ENCODE results near the gene F2.

The F2 gene

DNA sequence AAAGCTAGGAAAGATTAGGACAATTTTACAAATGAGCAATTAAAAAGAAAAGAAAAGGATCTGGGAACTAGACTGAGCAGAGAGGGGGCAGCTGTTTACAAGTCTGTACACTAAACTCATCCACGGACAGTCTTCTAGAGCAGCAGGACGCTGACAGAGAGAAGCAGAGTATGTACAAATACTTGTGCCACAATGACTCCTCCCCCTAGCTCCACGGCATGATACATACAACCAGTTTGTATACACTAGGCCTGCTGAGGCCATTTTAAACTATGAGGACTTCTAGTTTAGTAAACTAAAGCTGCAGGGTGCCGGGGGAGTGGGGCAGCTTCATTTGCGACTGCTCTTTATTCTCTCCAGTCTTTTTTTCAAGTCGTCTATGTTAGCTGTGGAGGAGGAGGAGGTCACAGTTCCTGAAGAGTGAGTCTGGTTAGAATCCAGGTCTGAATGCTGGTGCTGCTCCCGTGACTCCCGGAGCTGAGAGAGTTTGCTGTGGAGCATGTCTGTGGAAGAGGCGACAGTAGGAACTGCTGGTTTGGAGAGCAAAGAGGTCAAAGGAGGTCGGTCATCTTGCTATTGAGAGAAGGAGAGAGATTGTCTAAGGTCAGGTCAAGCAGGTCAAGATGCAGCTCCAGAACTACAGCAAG, 24.8 kb downstream of the F2 start:
- no peak for DNase-seq (ENCODE audit: low spot score)

GRCh38 chr11:46745328-46745727, 26.3 kb downstream of the F2 start:
- no peak for DNase-seq (ENCODE audit: low spot score)

GRCh38 chr11:46745995-46746394, 27.0 kb downstream of the F2 start:
- DNase-seq (ENCODE audit: low spot score) = no peak

GRCh38 chr11:46747150-46747549, 28.1 kb downstream of the F2 start:
- DNase-seq (ENCODE audit: low spot score) = no peak

- no peak for DNase-seq (ENCODE audit: low spot score)
Observed at GRCh38 chr11:46755962-46756361, 36.9 kb downstream of the F2 start.

DNA sequence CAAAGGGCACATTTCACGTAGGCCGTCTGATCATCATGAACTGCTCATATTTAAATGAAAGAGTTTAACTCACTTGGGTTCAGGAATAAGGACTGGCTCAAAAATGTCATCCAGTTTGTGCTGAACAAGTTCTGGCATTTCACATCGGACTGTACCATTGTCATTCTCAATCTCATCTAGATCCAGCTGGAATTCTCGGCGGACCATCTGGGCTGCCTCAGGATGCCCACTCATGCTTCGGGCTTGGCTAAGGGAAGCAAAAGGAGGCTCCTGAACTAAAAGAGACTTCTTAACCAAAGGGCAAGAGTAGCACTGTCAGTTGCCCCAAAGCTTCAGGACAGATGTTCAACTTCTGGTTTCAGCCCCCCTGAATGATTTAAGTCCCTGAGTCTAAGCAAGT, 40.2 kb downstream of the F2 start:
- no peak for DNase-seq (ENCODE audit: low spot score)

DNA sequence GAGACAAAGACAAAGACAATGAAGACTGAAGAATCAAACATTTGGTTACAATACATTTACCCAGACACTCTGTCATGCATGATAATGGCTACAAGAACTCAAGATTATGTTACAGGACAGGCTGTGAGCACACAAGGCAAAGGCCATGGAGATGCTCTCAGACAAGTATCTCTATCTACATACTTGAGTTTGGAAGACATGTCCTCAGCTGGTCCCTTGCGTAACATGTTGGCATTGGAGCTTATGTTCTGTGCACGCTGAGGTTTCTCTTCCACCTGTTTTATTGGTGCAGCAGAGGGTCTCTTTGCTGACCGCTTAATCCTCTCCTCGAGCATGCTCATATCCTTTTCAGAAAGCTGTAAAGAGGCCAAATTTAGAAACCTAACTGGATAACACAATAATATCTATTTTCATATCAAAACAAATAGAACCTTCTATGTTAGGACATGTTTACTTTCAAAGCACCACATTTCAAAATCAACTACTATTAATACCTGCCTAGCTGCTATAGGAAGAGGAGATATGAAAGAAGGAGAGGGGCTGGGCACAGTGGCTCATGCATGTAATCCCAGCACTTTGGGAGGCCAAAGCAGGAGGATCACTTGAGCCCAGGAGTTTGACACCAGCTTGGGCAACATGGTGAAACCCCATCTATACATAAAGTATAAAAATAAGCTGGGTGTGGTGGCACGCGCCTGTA, 41.6 kb downstream of the F2 start:
- no peak for DNase-seq (ENCODE audit: low spot score)

GRCh38 chr11:46761807-46762206, 42.8 kb downstream of the F2 start:
- no peak for DNase-seq (ENCODE audit: low spot score)

- DNase-seq (ENCODE audit: low spot score) = no peak
Observed at GRCh38 chr11:46762248-46762647, 43.2 kb downstream of the F2 start.

DNA sequence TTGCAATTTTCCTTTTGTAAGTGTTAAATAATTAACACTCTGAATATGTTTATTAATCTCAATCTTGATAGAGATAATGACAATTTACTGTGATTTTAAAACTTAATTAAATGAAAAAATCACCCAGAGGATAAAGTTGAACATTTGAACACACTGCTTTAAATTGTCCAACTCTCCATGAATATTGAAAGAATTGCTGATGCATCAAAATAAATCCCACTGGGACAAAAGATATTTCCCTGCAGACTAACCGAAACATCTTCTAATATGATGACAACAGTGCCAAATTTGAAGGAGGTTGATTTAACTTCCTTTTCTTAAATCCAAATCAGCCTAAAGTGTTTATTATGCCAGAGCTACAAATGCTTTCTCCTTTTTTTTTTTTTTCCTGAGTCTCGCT, 47.6 kb downstream of the F2 start:
- no peak for DNase-seq (ENCODE audit: low spot score)

DNA sequence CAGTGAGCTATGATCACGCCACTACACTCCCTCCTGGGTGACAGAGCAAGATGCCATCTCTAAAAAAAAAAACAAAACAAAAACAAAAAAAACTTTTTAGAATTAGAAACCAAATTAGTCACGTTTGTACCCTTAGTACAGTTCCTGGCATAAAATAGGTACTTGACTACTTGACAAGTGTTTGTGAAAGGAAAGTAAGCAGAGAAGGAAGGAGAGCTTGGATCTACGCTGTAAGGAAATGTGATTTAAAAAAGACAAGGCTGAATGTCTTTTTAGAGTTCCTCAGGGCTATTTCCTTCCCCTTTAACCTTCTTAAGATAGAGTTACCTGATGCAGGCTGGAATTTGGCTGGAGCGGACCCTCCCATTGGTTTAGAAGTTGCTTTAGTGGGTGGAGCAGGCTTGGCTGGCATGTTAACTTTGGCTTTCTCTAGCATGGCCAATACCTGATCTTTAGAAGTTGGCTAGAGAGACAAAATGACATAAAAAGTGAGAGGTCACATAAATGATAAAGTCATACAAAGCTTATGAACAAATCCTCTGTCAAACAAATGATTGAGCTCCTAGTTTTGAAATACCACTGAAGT, 50.7 kb downstream of the F2 start:
- DNase-seq (ENCODE audit: low spot score) = no peak

GRCh38 chr11:46776878-46777277, 57.9 kb downstream of the F2 start:
- no peak for DNase-seq (ENCODE audit: low spot score)

DNA sequence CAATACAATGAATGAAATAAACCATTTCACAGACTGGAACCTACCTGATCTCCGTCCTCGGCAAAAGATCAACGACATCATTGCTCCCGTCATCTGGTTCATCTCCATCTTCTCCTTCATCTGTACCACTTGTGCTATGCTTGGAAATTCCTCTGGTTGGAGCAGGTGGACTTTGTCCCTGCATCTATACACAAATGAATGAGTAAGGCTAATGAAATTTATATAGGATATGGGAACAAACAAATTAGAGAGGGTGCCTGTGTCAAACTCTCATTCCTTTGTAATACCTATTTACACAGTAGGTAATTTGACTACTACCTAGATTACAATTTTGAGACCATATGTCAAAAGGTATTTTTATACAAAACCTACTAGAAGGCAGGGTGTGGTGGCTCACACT, 59.4 kb downstream of the F2 start:
- DNase-seq (ENCODE audit: low spot score) = no peak
